Right renal cortex interstitium (tissue), 3 donors: ENCODE data around the gene FADS2. TPM values are rescaled to one million over a fixed set of nuclear protein-coding genes. Genes with fewer than 3 reads are reported as not detected.

Experiments
- DNase-seq, 3 donors: peaks; one replicate each; pipeline ENCODE4 v3.0.0-alpha.2; 2013; ENCODE audit warnings: low read depth in 3 of 3, low spot score in 2 of 3
- polyA plus RNA-seq, 3 donors: library from polyadenylated mRNA; unstranded; fragments of 120-200 nt; gene quantifications; one replicate each; pipeline ENCODE4 v1.2.1, GENCODE V29; 2013; ENCODE audit not compliant: insufficient read length in 3 of 3

FADS2 gene
- polyA plus RNA-seq, 3 donors: 81.6 to 105 (median 98.8) TPM

GRCh38 chr11:61914471-61915171 is 86.5 kb downstream of the FADS2 start:
- no peak for DNase-seq

- no peak for DNase-seq
These were observed 88.7 kb downstream of the FADS2 start for GRCh38 chr11:61916737-61917333.

Other genes with a start within 250 kb of the FADS2 start
- 1 to 10 TPM; 3.6 to 5.6 (median 5.1) TPM for gene SYT7, start 247.2 kb upstream of the FADS2 start, polyA plus RNA-seq
- gene DAGLA, start 147.9 kb upstream of the FADS2 start, polyA plus RNA-seq: 1 to 10 TPM; 2.6 to 3.3 (median 3.0) TPM
- gene MYRF, start 75.7 kb upstream of the FADS2 start, polyA plus RNA-seq: 10 to 100 TPM; 16.9 to 19.2 (median 18.0) TPM
- gene TMEM258, start 35.7 kb upstream of the FADS2 start, polyA plus RNA-seq: 100 to 1,000 TPM; 157 to 206 (median 192) TPM
- 10 to 100 TPM; 40.7 to 46.9 (median 41.3) TPM for gene FEN1, start 35.4 kb upstream of the FADS2 start, polyA plus RNA-seq
- gene FADS1, start 11.3 kb upstream of the FADS2 start, polyA plus RNA-seq: 10 to 100 TPM; 37.9 to 45.4 (median 40.4) TPM
- gene FADS3, start 63.2 kb downstream of the FADS2 start, polyA plus RNA-seq: 10 to 100 TPM; 12.0 to 17.9 (median 15.4) TPM
- 10 to 100 TPM; 15.5 to 19.8 (median 18.5) TPM for gene RAB3IL1, start 89.3 kb downstream of the FADS2 start, polyA plus RNA-seq
- 1 to 10 TPM; 2.7 to 4.3 (median 3.5) TPM for gene BEST1, start 122.1 kb downstream of the FADS2 start, polyA plus RNA-seq
- 1,000 to 10,000 TPM; 2,134 to 2,368 (median 2,143) TPM for gene FTH1, start 139.3 kb downstream of the FADS2 start, polyA plus RNA-seq